GM19099 (cell line): ENCODE measurements around the gene FOXD1.

Experiments used
- POLR2A ChIP-seq: IDR thresholded peaks from 3 replicates; pipeline ENCODE4 v1.6.1; 2011; ENCODE audit warnings: low read depth; ENCODE audit not compliant: insufficient read length; ENCODE audit errors: extremely low read depth

FOXD1 gene

DNA sequence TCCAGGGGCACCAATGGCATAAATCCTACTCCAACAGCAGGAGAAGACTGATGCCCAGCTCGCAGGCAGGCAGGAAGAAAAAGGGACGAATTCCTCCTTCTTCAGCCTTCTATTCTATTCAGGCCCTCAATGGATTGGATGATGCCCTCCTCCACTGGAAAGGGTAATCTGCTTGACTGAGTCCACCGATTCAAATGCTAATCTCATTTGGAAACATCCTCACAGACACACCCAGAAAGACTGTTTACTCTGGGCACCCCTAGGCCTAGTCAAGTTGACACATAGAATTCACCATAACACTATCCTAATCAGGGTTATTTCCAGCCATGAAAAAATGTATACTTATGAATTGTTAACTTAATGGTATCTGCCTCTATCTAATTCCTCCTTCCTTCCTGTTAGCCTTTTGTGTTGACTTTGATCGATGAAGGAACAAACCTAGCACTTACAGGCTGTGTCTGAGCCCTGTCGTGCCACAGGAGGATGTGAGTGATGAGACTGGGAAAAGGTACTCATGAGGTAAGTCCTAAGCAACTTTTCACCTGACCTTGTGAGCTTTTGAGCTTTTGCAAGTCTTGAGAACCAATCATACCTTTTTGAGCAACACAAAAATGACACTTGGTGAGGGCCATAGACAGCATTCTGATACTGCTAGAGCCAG, 36.5 kb downstream of the FOXD1 start:
- no peak for TF ChIP-seq POLR2A

DNA sequence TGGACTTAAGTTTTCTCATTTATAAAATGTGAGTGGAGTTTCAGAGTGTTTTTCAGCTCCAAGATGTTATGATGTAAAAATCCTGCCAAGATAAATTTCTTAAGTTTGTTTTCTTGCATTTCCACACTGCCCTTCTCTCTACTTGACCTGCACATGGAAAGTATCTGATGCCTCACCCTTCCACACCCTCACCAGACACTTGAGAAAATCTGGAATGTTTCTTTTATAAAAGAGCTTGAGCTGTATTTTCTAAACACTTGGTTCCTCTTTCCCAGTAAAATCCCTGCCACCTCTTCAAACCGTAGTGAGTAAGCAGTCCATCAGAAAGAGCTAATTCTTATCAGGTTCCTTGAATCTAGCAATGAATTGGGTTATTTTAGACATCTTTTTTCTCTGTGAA, 42.9 kb downstream of the FOXD1 start:
- no peak for TF ChIP-seq POLR2A

DNA sequence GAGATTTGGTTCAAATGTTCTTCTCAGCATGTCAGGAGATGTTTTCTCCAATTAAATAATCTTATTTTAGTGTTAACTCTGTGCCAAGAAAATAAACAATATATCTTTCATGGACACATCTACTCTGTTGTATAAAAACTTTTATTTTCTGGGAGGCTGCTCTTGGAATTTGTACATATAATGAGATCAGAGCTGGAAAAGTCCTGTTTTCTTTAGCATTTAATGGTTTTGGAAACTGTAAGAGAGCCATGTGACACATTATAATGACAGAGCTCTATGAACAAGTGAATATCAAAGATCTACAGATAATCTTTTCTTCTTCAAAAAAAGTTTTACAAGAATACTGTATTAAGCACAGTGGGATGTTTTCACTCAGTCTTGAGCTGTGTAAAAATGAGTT, 48.8 kb downstream of the FOXD1 start:
- TF ChIP-seq POLR2A: no peak
